H7 (cell line): ENCODE measurements around the gene PTN. TPM values are rescaled to one million over a fixed set of nuclear protein-coding genes. Genes with fewer than 3 reads are reported as not detected.

Source experiments
- DNase-seq: peaks from one replicate; pipeline ENCODE4 v3.0.0; 2012
- H3K27me3 ChIP-seq: 2 replicates; pipeline ENCODE4 v1.6.0; 2011; ENCODE audit warnings: mild to moderate bottlenecking, low read length; ENCODE audit not compliant: control insufficient read depth, insufficient read depth
- H3K36me3 ChIP-seq: replicated peaks from 2 replicates; pipeline ENCODE4 v1.5.1; 2011; ENCODE audit warnings: low read length; ENCODE audit not compliant: control insufficient read depth, insufficient read depth
- H3K4me3 ChIP-seq: 2 replicates; pipeline ENCODE4 v1.5.1; 2011; ENCODE audit warnings: low read depth, mild to moderate bottlenecking, control low read depth, low read length, moderate library complexity; ENCODE audit not compliant: insufficient read depth
- total RNA-seq: library from RNA; depleted of rRNA; stranded (reverse); fragments of >200 nt; shearing (Covaris generic); gene quantifications from 2 replicates; pipeline ENCODE4 v1.2.3, GENCODE V29; 2014; rRNA removed

Gene PTN, protein sequence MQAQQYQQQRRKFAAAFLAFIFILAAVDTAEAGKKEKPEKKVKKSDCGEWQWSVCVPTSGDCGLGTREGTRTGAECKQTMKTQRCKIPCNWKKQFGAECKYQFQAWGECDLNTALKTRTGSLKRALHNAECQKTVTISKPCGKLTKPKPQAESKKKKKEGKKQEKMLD
- 15.0 and 17.3 TPM in 2 replicates for total RNA-seq

DNA sequence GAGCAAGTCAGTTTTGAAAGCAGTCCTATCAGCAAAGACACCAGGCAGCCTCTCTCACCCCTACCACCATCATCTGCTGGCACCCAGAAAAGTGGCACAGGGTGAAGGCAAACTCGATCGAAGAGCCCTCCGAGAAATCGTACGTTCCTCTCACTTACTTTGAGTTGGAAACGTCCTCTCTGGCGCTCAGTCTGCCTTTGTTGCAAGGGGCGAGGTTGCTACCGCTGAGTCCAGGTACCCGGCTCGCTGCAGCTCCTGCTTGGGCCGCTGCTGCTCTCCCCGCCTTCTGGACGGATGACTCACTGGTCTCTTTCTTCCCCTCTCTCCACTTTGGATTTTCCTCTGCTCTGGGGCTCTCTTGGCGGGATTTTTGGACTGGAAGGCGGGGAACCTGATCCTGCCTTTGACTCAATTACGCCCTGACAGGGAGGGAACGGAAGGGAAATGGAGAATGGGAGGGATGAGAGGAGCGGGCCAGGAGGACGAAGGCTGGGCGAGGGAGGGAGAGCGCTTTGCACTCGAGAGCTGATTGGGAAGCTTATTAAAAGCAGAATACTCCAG is at the start of gene PTN:
TSS of gene PTN (minus strand) at position 453 of the 561 bp plus-strand sequence. CDS start 88,760 bp downstream, outside the sequence.
- peak within 1 kb of the TSS; percentile 58 for H3K4me3 ChIP-seq
- H3K36me3 ChIP-seq, result no peaks in the 10 kb centered on the region
- 0 out of 2 replicates have a peak, but pooled peaks cover 1% of the 10 kb centered on the region for H3K27me3 ChIP-seq
- peak; percentile 46 for DNase-seq

DNA sequence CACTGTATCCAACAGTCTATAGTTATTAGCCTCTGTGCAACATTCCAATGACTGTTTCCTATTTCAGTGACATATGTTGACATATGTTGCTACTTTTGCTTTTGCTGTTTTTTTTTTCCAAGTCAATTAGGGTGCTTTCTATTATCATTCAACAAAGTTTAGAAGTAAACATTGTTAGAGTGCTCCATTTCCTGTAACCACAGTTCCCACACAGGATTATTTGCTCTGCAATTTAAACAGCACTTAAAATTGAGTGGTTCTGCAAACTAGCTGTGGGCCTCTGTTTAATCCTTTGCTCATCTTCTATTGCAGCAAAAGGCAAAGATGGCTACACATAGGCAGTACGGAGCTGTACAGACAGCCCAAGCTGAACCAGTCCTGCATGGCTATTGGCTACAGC is 46.5 kb upstream of the PTN start:
- H3K4me3 ChIP-seq, result no peak overlapping the region
- no peaks in the 10 kb centered on the region for H3K36me3 ChIP-seq
- no peaks in the 10 kb centered on the region for H3K27me3 ChIP-seq
- DNase-seq, result no peak

DNA sequence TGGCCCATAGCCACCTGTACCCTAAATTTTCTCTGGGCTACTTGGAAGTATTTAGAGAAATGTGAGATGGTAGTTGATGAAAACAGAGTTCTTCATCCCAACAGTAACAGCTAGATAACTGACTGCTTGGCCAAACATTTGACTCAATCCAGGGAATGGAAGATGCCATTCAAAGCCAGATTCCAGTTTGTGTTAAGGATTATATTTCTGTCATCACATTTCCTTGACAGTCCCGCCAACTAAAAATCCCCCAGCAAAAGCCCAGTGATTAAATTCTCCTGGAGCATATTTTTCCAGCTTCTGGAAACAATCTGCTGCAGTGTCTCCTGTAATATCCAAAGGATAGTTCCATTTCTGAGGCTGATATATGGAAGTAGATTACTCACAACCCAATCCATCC is 45.4 kb upstream of the PTN start:
- Histone ChIP-seq H3K27me3 (no peaks in the 10 kb centered on the region), H3K36me3 (no peaks in the 10 kb centered on the region), H3K4me3 (no peak overlapping the region)
- DNase-seq, result no peak

DNA sequence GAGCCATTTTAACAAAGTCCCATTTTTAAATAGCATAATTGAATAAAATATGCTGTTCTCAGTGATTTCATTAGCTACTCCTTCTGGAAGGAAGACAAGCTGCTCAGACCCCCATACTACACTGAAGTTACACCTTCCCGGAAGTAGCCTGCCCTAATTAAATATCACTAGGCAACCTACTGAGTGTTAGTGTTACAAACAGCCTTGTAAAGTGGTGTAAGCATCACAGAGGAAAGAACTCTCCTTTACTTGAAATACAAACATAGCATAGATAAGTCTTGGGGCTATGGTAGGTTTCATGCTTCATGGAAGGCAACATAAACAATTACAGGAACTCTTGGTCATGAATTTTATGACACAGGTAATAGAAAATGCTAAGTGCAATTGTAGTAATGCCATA is 43.4 kb upstream of the PTN start:
- no peak overlapping the region for H3K4me3 ChIP-seq
- H3K27me3 ChIP-seq, result no peaks in the 10 kb centered on the region
- DNase-seq, result peak; percentile 10
- H3K36me3 ChIP-seq, result no peaks in the 10 kb centered on the region

DNA sequence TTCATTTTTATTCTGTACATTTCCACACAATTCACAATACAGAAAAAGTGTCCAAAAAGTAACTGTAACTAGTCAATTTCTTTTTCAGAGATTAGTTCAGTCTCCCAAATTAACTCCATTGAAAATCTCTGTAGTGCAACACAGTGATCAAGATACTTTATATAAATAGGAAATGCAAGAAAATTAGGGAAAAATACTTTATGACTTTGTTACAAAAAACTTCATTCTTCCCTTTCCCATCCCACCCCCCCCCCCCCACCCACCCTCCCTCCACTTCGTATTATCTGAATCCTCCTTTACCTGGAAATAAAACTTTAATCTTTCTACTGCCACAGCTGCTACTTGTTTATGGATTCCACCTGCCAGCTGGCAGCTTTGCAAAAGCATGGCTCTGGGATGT is 37.5 kb upstream of the PTN start:
- DNase-seq, result no peak
- Histone ChIP-seq H3K27me3 (no peaks in the 10 kb centered on the region), H3K36me3 (no peaks in the 10 kb centered on the region), H3K4me3 (no peak overlapping the region)

DNA sequence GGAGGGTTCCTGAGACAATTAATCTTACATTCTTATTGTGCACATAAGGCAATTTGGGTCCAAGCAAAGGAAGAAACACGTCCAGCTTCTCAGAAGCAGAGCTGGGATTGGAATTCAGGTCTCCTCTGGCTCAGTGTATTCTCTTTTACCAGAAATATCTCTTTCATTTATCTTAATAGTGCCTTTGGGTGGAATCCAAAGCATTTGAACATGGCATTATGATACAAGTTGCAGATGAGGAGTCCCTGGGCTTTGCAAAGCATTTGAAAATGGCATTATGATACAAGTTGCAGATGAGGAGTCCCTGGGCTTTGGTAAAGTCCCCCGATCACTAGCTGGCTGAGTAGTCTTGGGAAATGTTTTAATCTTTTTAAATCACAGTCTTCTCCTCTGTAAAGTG is 30.0 kb upstream of the PTN start:
- no peak for DNase-seq
- H3K36me3 ChIP-seq, result no peaks in the 10 kb centered on the region
- H3K4me3 ChIP-seq, result no peak overlapping the region
- H3K27me3 ChIP-seq, result no peaks in the 10 kb centered on the region

DNA sequence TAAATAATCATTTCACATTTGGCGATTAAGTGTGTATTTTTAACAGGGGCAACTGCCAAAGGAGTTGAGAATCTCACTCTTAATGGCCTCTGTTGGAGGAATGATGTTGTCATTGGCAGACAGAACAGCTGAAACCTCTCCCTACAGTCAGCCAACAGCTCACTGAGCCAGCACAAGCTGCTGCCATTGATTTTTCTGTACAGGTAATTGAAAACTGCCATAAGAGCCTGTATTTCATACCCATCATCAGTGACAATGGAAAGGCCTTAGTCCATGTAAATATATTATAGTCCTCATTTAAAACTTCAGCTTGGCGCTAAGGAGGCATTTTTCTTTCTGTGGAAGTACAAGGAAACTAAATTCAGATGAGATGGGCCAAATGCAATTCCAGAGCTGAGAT is 28.1 kb upstream of the PTN start:
- Histone ChIP-seq H3K4me3 (no peak overlapping the region), H3K27me3 (no peaks in the 10 kb centered on the region)
- DNase-seq, result no peak

DNA sequence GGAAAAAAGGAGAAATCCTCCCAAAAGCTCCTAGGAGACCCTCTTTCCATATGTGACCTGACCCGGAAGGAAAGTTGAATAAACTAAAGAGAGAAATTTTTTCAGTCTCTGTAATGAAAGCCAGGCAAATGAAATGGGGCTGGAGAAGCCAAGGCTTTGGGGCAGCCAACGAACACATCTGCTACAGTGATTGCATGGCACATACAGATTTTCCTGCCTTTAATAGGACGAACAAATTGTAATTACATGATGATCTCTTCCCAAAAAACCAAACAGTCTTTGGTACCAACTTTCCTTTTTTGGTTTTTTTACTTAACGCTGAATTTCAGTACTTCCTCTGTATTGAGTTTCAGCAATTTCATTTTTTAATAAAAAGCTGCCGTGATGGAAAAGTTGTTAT is 23.5 kb upstream of the PTN start:
- Histone ChIP-seq H3K4me3 (no peak overlapping the region), H3K27me3 (no peaks in the 10 kb centered on the region), H3K36me3 (no peaks in the 10 kb centered on the region)
- no peak for DNase-seq

More for the DNA sequence above, 28.1 kb upstream of the PTN start:
- H3K36me3 ChIP-seq, result no peaks in the 10 kb centered on the region

DNA sequence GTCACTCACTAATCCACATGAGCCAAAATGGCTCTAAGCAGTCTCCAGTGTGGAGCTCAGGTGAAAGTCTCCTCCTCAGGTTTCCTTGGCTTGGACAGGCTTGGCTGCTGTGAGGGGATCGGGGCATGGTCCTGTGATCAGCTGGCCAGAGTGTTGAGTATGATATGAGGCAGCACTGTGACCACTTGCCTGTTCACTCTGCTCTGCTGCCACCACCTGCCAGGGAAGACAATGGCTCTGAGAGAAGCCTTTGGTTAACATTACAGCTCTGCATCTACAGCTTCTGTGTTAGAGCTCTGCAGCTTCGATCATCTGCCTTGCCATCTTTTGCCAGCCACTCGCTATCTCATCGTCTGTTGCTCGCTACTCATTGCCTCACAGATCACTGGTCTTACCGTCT is 20.1 kb upstream of the PTN start:
- no peak for DNase-seq
- no peaks in the 10 kb centered on the region for H3K36me3 ChIP-seq
- H3K4me3 ChIP-seq, result no peak overlapping the region
- no peaks in the 10 kb centered on the region for H3K27me3 ChIP-seq

DNA sequence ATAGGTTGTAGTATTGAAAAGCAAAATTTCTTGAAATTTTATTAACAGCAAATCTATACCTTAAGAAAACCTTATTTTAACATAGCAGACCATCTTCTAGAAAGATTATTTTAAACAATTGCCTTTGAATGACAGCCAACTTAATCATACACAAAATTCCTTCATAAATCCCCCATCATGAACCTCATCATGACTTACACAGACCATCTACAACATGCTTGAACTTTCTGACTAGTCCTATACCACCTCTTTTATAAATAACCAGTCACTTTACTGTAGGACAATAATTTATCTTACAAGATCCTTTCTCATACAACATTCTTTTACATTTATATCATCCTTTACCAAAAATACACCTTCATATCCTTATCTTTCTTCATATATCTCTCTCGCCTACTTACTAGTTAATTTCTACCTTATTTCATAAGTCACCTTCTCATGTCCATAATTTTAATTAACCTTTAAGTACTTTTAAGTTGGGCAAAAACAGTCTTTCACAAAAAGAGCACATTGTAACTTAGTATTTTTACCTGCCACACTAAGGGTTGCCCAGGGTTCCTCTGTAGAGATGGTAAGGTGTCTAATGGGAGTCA is 16.6 kb upstream of the PTN start:
- no peak overlapping the region for H3K4me3 ChIP-seq
- no peaks in the 10 kb centered on the region for H3K27me3 ChIP-seq
- no peak for DNase-seq
- no peaks in the 10 kb centered on the region for H3K36me3 ChIP-seq

DNA sequence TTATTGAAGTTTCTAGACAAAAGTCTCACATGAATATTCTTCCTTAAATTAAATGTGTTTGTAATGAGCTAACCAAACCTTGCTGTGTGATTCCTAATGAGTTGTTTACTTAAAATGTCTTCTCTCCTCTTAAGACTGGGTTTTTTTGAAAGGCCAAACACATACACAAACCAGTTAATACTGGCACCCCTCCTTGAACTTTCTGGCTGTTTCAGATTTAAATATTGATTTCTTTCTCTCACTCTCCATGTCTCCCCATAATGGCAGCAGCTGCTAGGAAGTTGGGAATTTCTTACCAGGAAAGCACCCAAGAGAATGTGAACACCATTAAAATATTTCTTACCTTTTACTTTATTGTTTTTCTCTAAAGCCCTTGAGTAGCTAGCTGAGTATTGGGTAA is 11.4 kb upstream of the PTN start:
- H3K4me3 ChIP-seq, result no peak overlapping the region
- no peak for DNase-seq
- H3K36me3 ChIP-seq, result no peaks in the 10 kb centered on the region
- H3K27me3 ChIP-seq, result no peaks in the 10 kb centered on the region

DNA sequence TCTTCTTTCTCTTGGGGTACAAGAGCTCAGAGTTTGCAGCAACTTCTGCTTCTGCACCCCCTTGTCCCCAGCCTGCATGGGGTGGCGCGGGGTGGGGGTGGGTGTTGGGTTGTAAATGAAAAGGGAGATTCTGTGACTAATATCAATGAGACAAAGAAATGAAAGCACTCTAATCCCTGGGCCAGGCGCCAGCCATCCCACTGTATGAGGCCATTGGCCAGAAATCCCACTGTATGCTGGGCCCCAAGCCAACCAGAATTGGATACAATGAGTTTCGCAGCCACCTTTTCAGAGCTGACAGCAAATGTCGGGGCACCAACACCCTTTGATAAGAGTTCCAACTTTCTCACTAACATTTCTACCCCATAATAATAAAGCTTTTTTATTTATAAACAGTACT is 10.9 kb upstream of the PTN start:
- H3K4me3 ChIP-seq, result no peak overlapping the region
- H3K27me3 ChIP-seq, result no peaks in the 10 kb centered on the region
- DNase-seq, result no peak
- no peaks in the 10 kb centered on the region for H3K36me3 ChIP-seq

DNA sequence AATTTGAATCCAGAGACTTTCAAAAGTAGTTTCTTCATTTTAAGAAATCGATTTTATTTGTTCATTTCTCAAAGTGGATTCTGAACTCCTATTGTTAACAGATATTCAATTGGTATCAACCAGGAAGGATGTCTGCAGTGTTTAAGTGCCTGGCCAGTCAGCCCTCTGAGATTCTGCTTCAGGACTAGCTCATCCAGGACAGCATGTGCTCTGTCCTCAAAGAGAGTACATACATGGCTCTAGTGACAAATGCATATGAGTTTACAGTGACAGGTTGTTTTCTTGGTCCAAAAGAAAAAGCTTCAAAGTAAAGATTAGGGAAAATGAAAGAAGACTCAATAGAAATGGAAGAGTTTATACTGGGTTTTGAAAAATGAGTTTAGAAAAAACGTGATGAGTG is 8.4 kb upstream of the PTN start:
- no peak for DNase-seq

DNA sequence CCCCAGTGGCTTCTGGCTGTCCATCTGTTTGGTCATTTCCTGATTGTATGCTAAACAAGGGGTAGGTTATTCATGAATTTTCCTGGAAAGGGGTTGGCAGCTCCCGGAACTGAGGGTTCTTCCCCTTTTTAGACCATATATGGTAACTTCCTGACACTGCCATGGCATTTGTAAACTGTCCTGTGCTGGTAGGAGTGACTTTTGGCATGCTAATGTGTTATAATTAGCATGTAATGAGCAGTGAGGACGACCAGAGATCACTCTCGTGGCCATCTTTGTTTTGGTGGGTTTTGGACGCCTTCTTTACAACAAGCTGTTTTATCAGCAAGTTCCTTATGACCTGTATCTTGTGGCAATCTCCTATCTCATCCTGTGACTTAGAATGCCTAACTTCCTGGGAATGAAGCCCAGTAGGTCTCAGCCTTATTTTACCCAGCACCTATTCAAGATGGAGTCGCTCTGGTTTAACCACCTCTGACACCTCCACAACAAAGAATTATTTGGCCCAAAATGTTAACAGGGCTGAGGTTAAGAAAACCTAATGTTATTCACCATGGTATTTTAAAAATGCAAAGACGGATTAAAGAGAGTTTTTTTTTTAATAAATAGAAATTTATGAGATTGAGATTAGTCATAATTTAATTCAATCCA is 2.4 kb upstream of the PTN start:
- DNase-seq, result no peak
- H3K27me3 ChIP-seq, result 0 out of 2 replicates have a peak, but pooled peaks cover 1% of the 10 kb centered on the region
- H3K36me3 ChIP-seq, result no peaks in the 10 kb centered on the region
- H3K4me3 ChIP-seq, result no peak overlapping the region

More for the DNA sequence above, 8.4 kb upstream of the PTN start:
- Histone ChIP-seq H3K4me3 (no peak overlapping the region), H3K36me3 (no peaks in the 10 kb centered on the region), H3K27me3 (no peaks in the 10 kb centered on the region)

DNA sequence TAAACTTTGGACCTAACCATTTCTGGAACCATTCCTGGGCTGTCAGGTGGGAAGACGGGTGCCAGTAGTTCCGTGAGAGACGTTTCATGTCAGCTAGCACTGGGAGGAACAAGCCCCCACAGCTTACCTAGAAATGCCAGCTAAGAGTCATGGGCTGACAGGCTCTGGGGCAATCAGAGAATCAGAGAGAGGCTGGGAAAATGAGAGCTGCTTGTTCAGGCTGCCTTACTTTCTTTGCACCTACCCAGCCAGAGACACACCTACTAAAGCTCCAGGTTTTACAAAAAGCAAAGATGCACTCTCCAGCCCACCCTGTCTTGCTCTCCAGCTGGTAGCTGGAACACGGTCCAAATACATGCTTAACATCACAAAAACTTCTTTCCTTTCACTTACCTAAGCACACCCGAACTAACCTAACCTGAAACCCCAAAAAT is 688 bp downstream of the PTN start:
- 0 out of 2 replicates have a peak, but pooled peaks cover 1% of the 10 kb centered on the region for H3K27me3 ChIP-seq
- peak; percentile 7 for DNase-seq
- no peaks in the 10 kb centered on the region for H3K36me3 ChIP-seq
- H3K4me3 ChIP-seq, result peak overlapping the region; percentile 58
